Liver (tissue), 9 donors: Measurements from ENCODE around the gene FRAS1. TPM values are rescaled to one million over a fixed set of nuclear protein-coding genes. Genes with fewer than 3 reads are reported as not detected.

Experiments
- DNase-seq: peaks from one replicate; pipeline ENCODE4 v3.0.0-alpha.2; 2017; ENCODE audit warnings: low spot score
- H3K27ac ChIP-seq, 2 donors: one replicate each; pipeline ENCODE4 v1.7.0; 2013; ENCODE audit warnings: inconsistent platforms in 2 of 2, low read length in 2 of 2, control low read depth in 1 of 2, low read depth in 1 of 2, mild to moderate bottlenecking in 1 of 2
- H3K27me3 ChIP-seq, 4 donors: one replicate each; pipeline versions ENCODE4 v1.6.1 to v1.7.0; 2013; ENCODE audit warnings: low read length in 3 of 4, inconsistent platforms in 1 of 4, mild to moderate bottlenecking in 1 of 4, moderate library complexity in 1 of 4; ENCODE audit not compliant: control insufficient read depth in 4 of 4, insufficient read depth in 4 of 4
- H3K36me3 ChIP-seq, 4 donors: one replicate each; pipeline versions ENCODE4 v1.6.1 to v1.7.0; 2013; ENCODE audit warnings: low read length in 3 of 4, mild to moderate bottlenecking in 3 of 4, low read depth in 1 of 4, moderate library complexity in 1 of 4; ENCODE audit not compliant: control insufficient read depth in 4 of 4, insufficient read depth in 3 of 4
- H3K4me1 ChIP-seq, 4 donors: one replicate each; pipeline versions ENCODE4 v1.6.1 to v1.7.0; 2013; ENCODE audit warnings: low read length in 3 of 4, mild to moderate bottlenecking in 3 of 4, moderate library complexity in 1 of 4; ENCODE audit not compliant: control insufficient read depth in 4 of 4, insufficient read depth in 4 of 4
- H3K4me3 ChIP-seq, 3 donors: one replicate each; pipeline versions ENCODE4 v1.6.1 to v1.7.0; 2013; ENCODE audit warnings: low read length in 3 of 3, control low read depth in 1 of 3, low read depth in 1 of 3, mild to moderate bottlenecking in 1 of 3
- H3K9ac ChIP-seq, 2 donors: one replicate each; pipeline ENCODE4 v1.7.0; 2013; ENCODE audit warnings: low read length in 2 of 2, mild to moderate bottlenecking in 2 of 2, moderate library complexity in 2 of 2, control low read depth in 1 of 2, low read depth in 1 of 2
- H3K9me3 ChIP-seq, 4 donors: one replicate each; pipeline versions ENCODE4 v1.6.1 to v1.7.0; 2013; ENCODE audit warnings: low read length in 3 of 4; ENCODE audit not compliant: control insufficient read depth in 4 of 4
- EGR1 ChIP-seq, 2 donors: IDR thresholded peaks; 2 replicates each; pipeline ENCODE4 v1.6.1; 2016 to 2018; ENCODE audit warnings: antibody characterized with exemption in 2 of 2, low read depth in 2 of 2
- FOXA1 ChIP-seq: IDR thresholded peaks from 2 replicates; pipeline ENCODE4 v1.6.1; 2016; ENCODE audit warnings: antibody characterized with exemption
- HNF4A ChIP-seq, 2 donors: conservative IDR thresholded peaks; 2 replicates each; pipeline ENCODE4 v1.6.1; 2016; ENCODE audit warnings: antibody characterized with exemption in 2 of 2, mild to moderate bottlenecking in 2 of 2
- HNF4G ChIP-seq: IDR thresholded peaks from 2 replicates; pipeline ENCODE4 v1.6.1; 2016; ENCODE audit warnings: antibody characterized with exemption
- JUND ChIP-seq, 2 donors: IDR thresholded peaks; 2 replicates each; pipeline ENCODE4 v1.6.1; 2016; ENCODE audit warnings: antibody characterized with exemption in 2 of 2
- NR2F2 ChIP-seq: IDR thresholded peaks from 2 replicates; pipeline ENCODE4 v1.6.1; 2016; ENCODE audit warnings: antibody characterized with exemption
- RAD21 ChIP-seq, 2 donors: IDR thresholded peaks; 2 replicates each; pipeline ENCODE4 v1.6.1; 2016; ENCODE audit warnings: antibody characterized with exemption in 2 of 2, mild to moderate bottlenecking in 2 of 2
- TAF1 ChIP-seq: conservative IDR thresholded peaks from 2 replicates; pipeline ENCODE4 v1.6.1; 2016; ENCODE audit warnings: antibody characterized with exemption, mild to moderate bottlenecking
- YY1 ChIP-seq: IDR thresholded peaks from 2 replicates; pipeline ENCODE4 v1.6.1; 2016; ENCODE audit warnings: antibody characterized with exemption, mild to moderate bottlenecking
- WGBS: extraction: QIAGEN DNeasy Blood & Tissue Kit; methylation state at CpG from one replicate; pipeline ENCODE4 v1.1.7; 2013; 5-methylcytosine and 5-hydroxymethylcytosine counted together
- polyA plus RNA-seq, 2 donors: library from polyadenylated mRNA; stranded (reverse) in 1 of 2; unstranded in 1 of 2; fragments of 200-250 nt in 1 of 2; fragments of >200 nt in 1 of 2; fragmentation: Nextera tagmentation in 1 of 2; extraction: Ambion mirVana in 1 of 2; gene quantifications; one replicate each; pipeline versions ENCODE4 v1.2.1 to v1.2.3, GENCODE V29; 2013 to 2015
- total RNA-seq, 2 donors: library from RNA; depleted of rRNA; stranded (reverse); fragments of >200 nt; gene quantifications; one replicate each; pipeline ENCODE4 v1.2.3, GENCODE V29; 2014
- TF ChIP-seq, protein P1 (sequence below): fragments of 150-350 bp; IDR thresholded peaks from 2 replicates; pipeline ENCODE4 v1.5.1; 2017; ENCODE audit warnings: improper control_type of control experiment, low read depth, low read length; ENCODE audit not compliant: missing input control
- TF ChIP-seq, protein P2 (sequence below): IDR thresholded peaks from 2 replicates; pipeline ENCODE4 v1.6.1; 2016; ENCODE audit warnings: antibody characterized with exemption
- TF ChIP-seq, protein P3 (sequence below): IDR thresholded peaks from 2 replicates; pipeline ENCODE4 v1.6.1; 2016; ENCODE audit warnings: antibody characterized with exemption
- TF ChIP-seq, protein P4 (sequence below): IDR thresholded peaks from 2 replicates; pipeline ENCODE4 v1.6.1; 2016; ENCODE audit warnings: antibody characterized with exemption
- donor health status: healthy.
- donor health status: healthy.
- donor health status: healthy.
- donor health status: healthy.
- donor health status: healthy.

The FRAS1 gene
- total and polyA plus RNA-seq, 4 donors, result 0.08 to 6.0 (median 1.1) TPM

DNA sequence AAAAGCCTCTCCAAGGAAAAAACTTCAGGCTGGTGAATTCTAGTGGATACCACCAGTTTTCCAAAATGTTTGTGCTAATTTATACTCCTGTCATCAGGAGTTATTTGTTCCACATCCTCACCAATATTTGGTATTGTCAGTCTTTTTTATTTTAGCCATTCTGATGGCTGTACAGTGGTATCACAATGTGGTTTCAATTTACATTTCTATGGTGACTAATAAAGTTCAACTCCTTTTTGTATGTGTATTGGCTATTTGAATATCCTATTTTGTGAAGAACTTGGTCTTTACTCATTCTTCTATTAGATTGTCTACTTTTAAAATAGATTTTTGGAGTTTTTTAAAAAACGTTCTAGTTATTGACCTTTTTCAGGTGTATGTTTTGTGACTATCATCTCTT lies 33.0 kb upstream of the FRAS1 start:
- H3K4me3 ChIP-seq, result no peak overlapping the region
- no peaks in the 10 kb centered on the region for H3K27me3 ChIP-seq
- H3K36me3 ChIP-seq, result no peaks in the 10 kb centered on the region
- H3K9ac ChIP-seq, result no peak overlapping the region
- no peak for DNase-seq
- H3K4me1 ChIP-seq, result no peaks in the 10 kb centered on the region
- no peak overlapping the region for H3K27ac ChIP-seq
- no peaks in the 10 kb centered on the region for H3K9me3 ChIP-seq
- WGBS, result 40% methylated on average over 1 of the region's 1 CpG
- TF ChIP-seq NR2F2, result no peak
- TF ChIP-seq RAD21 (IDR thresholded peaks at IDR 0.05), result no peak
- TF ChIP-seq EGR1 (IDR thresholded peaks at IDR 0.05; ENCODE audit: low read depth in 2 of 2), result no peak
- TF ChIP-seq HNF4G, result no peak
- TF ChIP-seq, protein P1, sequence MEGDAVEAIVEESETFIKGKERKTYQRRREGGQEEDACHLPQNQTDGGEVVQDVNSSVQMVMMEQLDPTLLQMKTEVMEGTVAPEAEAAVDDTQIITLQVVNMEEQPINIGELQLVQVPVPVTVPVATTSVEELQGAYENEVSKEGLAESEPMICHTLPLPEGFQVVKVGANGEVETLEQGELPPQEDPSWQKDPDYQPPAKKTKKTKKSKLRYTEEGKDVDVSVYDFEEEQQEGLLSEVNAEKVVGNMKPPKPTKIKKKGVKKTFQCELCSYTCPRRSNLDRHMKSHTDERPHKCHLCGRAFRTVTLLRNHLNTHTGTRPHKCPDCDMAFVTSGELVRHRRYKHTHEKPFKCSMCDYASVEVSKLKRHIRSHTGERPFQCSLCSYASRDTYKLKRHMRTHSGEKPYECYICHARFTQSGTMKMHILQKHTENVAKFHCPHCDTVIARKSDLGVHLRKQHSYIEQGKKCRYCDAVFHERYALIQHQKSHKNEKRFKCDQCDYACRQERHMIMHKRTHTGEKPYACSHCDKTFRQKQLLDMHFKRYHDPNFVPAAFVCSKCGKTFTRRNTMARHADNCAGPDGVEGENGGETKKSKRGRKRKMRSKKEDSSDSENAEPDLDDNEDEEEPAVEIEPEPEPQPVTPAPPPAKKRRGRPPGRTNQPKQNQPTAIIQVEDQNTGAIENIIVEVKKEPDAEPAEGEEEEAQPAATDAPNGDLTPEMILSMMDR, result no peak
- TF ChIP-seq YY1, result no peak
- TF ChIP-seq, protein P2, sequence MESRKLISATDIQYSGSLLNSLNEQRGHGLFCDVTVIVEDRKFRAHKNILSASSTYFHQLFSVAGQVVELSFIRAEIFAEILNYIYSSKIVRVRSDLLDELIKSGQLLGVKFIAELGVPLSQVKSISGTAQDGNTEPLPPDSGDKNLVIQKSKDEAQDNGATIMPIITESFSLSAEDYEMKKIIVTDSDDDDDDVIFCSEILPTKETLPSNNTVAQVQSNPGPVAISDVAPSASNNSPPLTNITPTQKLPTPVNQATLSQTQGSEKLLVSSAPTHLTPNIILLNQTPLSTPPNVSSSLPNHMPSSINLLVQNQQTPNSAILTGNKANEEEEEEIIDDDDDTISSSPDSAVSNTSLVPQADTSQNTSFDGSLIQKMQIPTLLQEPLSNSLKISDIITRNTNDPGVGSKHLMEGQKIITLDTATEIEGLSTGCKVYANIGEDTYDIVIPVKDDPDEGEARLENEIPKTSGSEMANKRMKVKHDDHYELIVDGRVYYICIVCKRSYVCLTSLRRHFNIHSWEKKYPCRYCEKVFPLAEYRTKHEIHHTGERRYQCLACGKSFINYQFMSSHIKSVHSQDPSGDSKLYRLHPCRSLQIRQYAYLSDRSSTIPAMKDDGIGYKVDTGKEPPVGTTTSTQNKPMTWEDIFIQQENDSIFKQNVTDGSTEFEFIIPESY, result no peak
- TF ChIP-seq JUND (IDR thresholded peaks at IDR 0.05), result no peak
- TF ChIP-seq, protein P3, sequence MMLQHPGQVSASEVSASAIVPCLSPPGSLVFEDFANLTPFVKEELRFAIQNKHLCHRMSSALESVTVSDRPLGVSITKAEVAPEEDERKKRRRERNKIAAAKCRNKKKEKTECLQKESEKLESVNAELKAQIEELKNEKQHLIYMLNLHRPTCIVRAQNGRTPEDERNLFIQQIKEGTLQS, result no peak

DNA sequence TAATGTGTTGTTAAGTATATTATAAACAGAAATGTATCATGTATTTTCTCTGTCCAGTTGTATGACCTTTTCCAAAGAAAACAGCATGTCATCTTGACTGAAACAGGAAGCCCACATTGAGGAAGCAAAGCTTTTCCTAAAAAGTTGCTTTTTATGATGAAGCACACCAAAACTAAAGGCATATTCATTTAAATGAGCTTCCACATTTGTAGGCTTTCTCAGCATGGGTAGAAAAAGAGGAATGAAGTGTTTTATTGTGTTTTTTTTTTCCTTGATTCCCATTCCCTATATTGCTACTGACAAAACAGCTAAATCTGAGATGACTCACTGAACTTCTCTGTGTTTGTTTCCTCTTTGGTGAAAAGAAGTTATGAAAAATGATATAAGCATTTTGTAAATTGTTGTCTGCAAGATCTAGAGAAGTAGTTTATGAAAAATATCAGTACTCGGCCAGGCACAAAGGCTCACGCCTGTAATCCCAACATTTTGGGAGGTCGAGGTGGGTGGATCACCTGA lies 32.5 kb upstream of the FRAS1 start:
- TF ChIP-seq TAF1, result no peak
- TF ChIP-seq FOXA1, result no peak
- no peak for TF ChIP-seq HNF4A (conservative IDR thresholded peaks at IDR 0.05)
- no peak for TF ChIP-seq EGR1 (IDR thresholded peaks at IDR 0.05; ENCODE audit: low read depth in 2 of 2)
- TF ChIP-seq RAD21 (IDR thresholded peaks at IDR 0.05), result no peak
- TF ChIP-seq, protein P2, result no peak
- TF ChIP-seq, protein P4, sequence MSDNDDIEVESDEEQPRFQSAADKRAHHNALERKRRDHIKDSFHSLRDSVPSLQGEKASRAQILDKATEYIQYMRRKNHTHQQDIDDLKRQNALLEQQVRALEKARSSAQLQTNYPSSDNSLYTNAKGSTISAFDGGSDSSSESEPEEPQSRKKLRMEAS, result no peak
- no peak for TF ChIP-seq YY1
- no peaks in the 10 kb centered on the region for H3K27me3 ChIP-seq
- no peaks in the 10 kb centered on the region for H3K4me1 ChIP-seq
- no peak overlapping the region for H3K4me3 ChIP-seq
- no peaks in the 10 kb centered on the region for H3K36me3 ChIP-seq
- 88% methylated on average over 3 of the region's 3 CpGs for whole genome bisulfite sequencing
- no peak overlapping the region for H3K9ac ChIP-seq
- no peak for DNase-seq
- H3K9me3 ChIP-seq, result no peaks in the 10 kb centered on the region
- H3K27ac ChIP-seq, result no peak overlapping the region
